ENCODE measurements around the gene MYH15.
"Not testable (repeated sequence)": the region's sequence is repeated elsewhere in the genome, so short reads cannot be mapped to it uniquely, and the experiment has no call there.

Gene MYH15

DNA sequence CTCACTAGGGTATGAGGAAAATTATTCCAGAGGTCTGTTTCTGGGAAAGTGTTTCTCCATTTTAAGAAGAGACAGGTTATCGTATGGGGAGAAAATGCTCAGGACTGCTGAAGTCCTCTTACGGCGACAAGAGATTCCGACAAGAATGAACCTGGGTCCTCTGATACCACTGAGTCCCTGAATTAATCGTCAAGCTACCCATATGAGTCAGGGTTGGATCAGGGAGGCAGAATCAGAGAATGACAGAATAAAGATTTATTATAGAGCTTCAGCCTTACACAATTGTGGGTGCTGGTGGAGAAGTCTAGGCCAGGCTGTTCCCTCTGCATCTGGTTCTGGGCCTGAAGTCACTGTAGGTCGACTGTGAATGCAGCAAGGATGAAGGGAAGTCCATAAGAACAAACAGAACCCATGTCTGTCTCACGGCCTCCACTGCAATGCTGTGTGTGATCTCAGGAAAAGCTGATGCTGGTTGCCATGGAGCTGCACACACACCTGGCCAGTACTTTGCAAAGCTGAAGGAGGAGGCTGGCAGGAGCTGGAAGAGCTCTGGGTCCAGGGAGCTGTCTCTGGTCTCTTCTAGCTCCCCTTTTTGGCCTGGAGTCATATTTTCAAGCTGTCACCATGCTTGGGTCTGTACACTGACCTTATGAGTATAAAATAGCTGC lies 130.1 kb downstream of the MYH15 start:
- no peak for DNase-seq

DNA sequence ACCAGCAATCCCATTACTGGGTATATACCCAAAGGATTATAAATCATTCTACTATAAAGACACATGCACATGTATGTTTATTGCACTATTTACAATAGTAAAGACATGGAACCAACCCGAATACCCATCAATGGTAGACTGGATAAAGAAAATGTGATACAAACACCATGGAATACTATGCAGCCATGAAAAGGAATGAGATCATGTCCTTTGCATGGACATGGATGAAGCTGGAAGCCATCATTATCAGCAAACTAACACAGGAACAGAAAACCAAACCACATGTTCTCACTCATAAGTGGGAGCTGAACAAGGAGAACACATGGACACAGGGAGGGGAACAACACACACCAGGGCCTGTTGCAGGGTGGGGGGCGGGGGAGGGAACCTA lies 131.4 kb downstream of the MYH15 start:
- DNase-seq = not testable (repeated sequence)

- DNase-seq = no peak
These were observed 132.0 kb downstream of the MYH15 start for GRCh38 chr3:108378153-108378951.

- no peak for DNase-seq
These were observed 133.0 kb downstream of the MYH15 start for GRCh38 chr3:108377384-108377783.

DNA sequence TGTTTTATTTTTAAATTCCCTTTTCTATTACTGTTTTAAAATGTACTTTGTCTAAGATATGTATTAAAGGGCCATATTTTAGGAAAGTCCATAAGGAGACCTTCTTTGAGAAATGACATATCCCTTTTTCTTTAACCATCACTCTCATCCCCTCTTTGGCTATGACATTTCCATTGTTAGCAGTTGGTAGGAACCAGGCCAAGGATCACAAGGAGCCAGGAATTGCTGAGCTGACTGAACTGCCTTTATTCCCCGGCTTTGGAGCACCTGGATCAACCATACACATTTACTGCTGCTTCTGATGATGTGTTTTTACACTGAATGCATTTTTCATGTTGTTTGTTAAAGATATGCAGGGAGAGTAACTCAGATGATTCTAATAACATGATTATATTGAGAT lies 134.4 kb downstream of the MYH15 start:
- DNase-seq = no peak

DNA sequence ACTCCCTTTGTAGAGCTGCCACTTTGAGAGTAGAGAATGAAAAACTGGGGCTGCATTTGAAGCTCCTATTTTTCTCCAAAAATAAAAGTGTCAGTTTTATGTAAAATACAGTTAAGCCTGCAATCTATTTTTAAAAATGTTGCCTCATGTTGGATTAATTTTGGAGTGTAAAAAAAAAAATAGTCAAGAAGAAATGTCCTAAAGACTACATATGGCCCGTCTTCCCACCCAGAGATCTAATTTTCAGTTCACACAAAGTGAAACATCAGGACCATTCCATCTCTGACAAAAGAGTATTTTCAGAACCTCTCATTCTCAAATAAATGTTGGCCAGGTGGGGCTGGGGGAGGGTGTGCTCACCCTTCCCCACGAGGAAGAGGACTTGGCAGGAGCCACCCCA lies 151.4 kb downstream of the MYH15 start:
- no peak for DNase-seq

- no peak for DNase-seq
These were observed 153.4 kb downstream of the MYH15 start for GRCh38 chr3:108357042-108357441.

GRCh38 chr3:108354562-108354961 lies 155.8 kb downstream of the MYH15 start:
- DNase-seq = no peak

DNA sequence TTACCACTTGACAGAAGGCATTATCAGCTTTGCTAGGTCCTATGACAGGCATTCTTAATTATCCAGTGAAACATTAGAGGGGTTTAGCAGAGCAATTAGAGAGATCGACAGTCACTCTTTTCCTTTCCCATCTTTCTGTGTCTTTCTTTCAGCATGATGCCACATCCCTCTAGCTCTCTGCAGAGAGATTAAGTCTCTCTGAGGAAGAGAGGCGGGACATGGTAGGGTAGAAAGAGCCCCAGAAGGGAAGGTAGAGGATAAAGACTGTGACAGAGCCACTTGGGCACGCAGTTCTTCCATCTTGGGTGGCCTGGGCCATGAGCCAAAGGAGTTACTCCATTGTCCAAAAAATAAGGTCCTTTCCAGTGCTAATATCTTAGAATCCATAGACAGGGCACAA lies 158.2 kb downstream of the MYH15 start:
- DNase-seq = no peak

DNA sequence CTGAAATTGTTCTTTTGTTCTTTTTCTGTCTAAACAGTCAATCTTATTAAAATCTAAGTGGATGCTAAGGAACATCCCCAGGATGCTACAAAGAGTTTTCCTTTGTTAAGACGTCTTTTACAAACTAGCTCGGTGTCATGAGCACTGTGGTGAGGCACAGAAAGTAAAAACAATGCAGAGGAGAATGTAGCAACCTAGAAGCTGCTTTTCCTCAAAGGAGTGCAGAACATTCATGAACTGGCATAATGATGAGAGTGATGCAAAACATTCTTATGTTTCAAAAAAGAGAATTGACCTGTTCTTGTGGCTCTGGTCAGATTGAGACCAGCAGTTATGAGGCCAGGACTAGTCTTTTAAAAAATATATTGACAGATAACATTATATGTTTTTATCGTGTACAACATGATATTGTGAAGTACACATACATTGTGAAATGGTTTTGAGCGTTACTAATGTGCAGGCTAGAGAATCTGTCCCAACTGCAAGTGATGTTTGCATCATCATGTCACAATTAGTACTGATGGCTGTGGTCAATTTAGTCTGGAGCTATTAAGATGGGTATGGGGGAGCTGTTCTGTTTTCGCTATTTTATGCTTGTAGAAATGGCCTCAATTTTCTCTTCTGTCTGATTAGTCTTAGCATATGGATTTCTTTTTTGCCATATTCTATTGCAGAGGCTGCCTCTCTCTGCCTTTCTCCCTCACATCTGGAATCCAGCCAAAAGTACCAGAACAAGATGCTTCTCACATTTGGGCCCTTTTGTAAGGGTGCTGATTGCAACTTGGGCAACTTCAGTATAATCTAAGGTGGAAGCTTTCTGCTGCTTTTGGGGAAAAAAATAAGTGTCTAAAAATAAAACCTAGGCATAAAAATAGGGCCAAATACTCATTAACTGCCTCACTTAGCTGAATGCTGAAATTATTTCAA lies 163.8 kb downstream of the MYH15 start:
- DNase-seq = no peak

GRCh38 chr3:108345492-108346205 lies 164.7 kb downstream of the MYH15 start:
- DNase-seq = no peak

GRCh38 chr3:108343491-108343890 lies 166.9 kb downstream of the MYH15 start:
- no peak for DNase-seq

- no peak for DNase-seq
These were observed 167.4 kb downstream of the MYH15 start for GRCh38 chr3:108342837-108343486.

- no peak for DNase-seq
These were observed 168.5 kb downstream of the MYH15 start for GRCh38 chr3:108341911-108342310.

- DNase-seq = no peak
These were observed 171.4 kb downstream of the MYH15 start for GRCh38 chr3:108338901-108339545.

- DNase-seq = no peak
These were observed 175.7 kb downstream of the MYH15 start for GRCh38 chr3:108334701-108335100.

- no peak for DNase-seq
These were observed 176.4 kb downstream of the MYH15 start for GRCh38 chr3:108333961-108334360.

DNA sequence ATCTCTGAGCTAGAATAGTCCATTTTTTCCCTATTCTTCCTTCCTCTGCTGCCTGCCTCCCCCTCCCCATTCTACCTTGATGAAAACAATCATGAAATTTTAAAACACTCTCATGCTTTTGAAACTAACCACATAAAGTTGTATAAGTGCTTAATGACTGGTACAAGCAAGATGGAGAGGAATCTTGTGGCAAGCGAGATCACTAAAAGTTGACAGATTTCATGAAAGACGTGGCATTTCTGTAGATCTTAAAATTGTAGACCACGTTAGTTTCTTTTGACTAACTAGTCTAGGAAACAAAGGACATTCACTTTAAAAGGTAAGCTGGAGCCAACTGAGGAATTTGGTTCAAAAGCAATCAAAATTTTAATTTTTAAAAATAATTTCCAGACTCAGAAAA lies 178.6 kb downstream of the MYH15 start:
- DNase-seq = no peak

Measured in NCI-H2081 treated with DMSO at 0.1 percent for 48 hours (cell line).